ENCODE results near the gene SCYL2.

- TF ChIP-seq CTCF (optimal IDR thresholded peaks at IDR 0.05 in 1 of 3, IDR thresholded peaks at IDR 0.05 in 1 of 3, conservative IDR thresholded peaks at IDR 0.05 in 1 of 3; ENCODE audit: extremely low read depth in 1 of 3, insufficient read depth in 2 of 3, low read length in 3 of 3) = no peak
- TF ChIP-seq EZH2 (IDR thresholded peaks at IDR 0.05; ENCODE audit: low read length) = no peak
Measured at GRCh38 chr12:100329800-100330199, 62.8 kb downstream of the SCYL2 start.
